ENCODE measurements around the gene LUZP2. TPM values are rescaled to one million over a fixed set of nuclear protein-coding genes. Genes with fewer than 3 reads are reported as not detected.

The LUZP2 gene
- total and polyA plus RNA-seq, 9 of the 15 experiments (the other 6 are each of a cell fraction or from before 2014, with no cell fraction given), result not detected

GRCh38 chr11:24714601-24715000 is 217.7 kb downstream of the LUZP2 start:
- Histone ChIP-seq H3K9me1 (ENCODE audit: control insufficient read depth, insufficient read depth, low read length) (no peaks in the 10 kb centered on the region), H3K36me3 (ENCODE audit: control insufficient read depth, insufficient read depth, low read length) (no peaks in the 10 kb centered on the region), H3K4me1 (replicated peaks in 1 of 2; ENCODE audit: control insufficient read depth in 2 of 2, insufficient read depth in 2 of 2, low read length in 2 of 2) (no peaks in the 10 kb centered on the region), H3K27ac (ENCODE audit: extremely low read depth, low read depth, low read length) (no peak overlapping the region), H3K9me3 (replicated peaks; ENCODE audit: control insufficient read depth, insufficient read depth, low read depth, low read length) (no peaks in the 10 kb centered on the region; the same call in 1 of the 2 replicates), H4K20me1 (replicated peaks; ENCODE audit: control insufficient read depth, insufficient read depth, low read length) (no peaks in the 10 kb centered on the region), H2AFZ (ENCODE audit: low read depth, low read length) (no peak overlapping the region), H3K79me2 (ENCODE audit: control insufficient read depth, insufficient read depth, low read length) (no peaks in the 10 kb centered on the region), H3K4me2 (ENCODE audit: insufficient read depth, low read length) (no peak overlapping the region), H3K4me3 (no peak overlapping the region), H3K9ac (ENCODE audit: insufficient read depth in 1 of 2, low read depth in 2 of 2, low read length in 2 of 2) (no peak overlapping the region), H3K27me3 (ENCODE audit: control insufficient read depth in 2 of 2, insufficient read depth in 2 of 2, low read length in 2 of 2) (no peaks in the 10 kb centered on the region)
- intact Hi-C loops (cut with micrococcal nuclease), result no loop called here
- ChIA-PET CTCF (ENCODE audit: low intra/inter-chr PET ratio) (no interaction called here), POLR2A (no interaction called here)
- ATAC-seq, result no peak
- in situ Hi-C loops (cut with MboI), result no loop called here
- 0% methylated on average over 1 of the region's 1 CpG for WGBS (ENCODE audit: insufficient coverage, low coverage, missing lambda C conversion rate)
- no TSS peak for BruUV-seq (replicated peaks)
- no peak for FAIRE-seq
- DNase-seq (ENCODE audit: extremely low read depth in 1 of 4, low spot score in 3 of 4), result no peak
- TF ChIP-seq NR2F6 (CRISPR knock-in tag; IDR thresholded peaks at IDR 0.05), result no peak
- no peak for TF ChIP-seq ATF4 (CRISPR knock-in tag; IDR thresholded peaks at IDR 0.05)
- TF ChIP-seq MXD1 (CRISPR knock-in tag; IDR thresholded peaks at IDR 0.05; ENCODE audit: borderline replicate concordance, poor library complexity, severe bottlenecking), result no peak
- TF ChIP-seq BCL6 (CRISPR knock-in tag; IDR thresholded peaks at IDR 0.05), result no peak
- TF ChIP-seq HOMEZ (CRISPR knock-in tag; IDR thresholded peaks at IDR 0.05), result no peak
- no peak for TF ChIP-seq RBM17 (IDR thresholded peaks at IDR 0.05; ENCODE audit: borderline replicate concordance, low read depth, low read length)
- TF ChIP-seq CTCF (IDR thresholded peaks at IDR 0.05 in 2 of 3, conservative IDR thresholded peaks at IDR 0.05 in 1 of 3; ENCODE audit: insufficient read depth in 2 of 3, low read depth in 1 of 3, low read length in 3 of 3), result no peak
- no peak for TF ChIP-seq ZNF224 (CRISPR knock-in tag; IDR thresholded peaks at IDR 0.05)
- TF ChIP-seq PCBP2 (IDR thresholded peaks at IDR 0.05; ENCODE audit: low read depth, low read length, poor library complexity, severe bottlenecking), result no peak
- TF ChIP-seq ZBTB11 (CRISPR knock-in tag; IDR thresholded peaks at IDR 0.05), result no peak
- no peak for TF ChIP-seq MAFF (IDR thresholded peaks at IDR 0.05; ENCODE audit: low read length)
- TF ChIP-seq ARID1B (IDR thresholded peaks at IDR 0.05), result no peak
- TF ChIP-seq ZC3H8 (IDR thresholded peaks at IDR 0.05), result no peak
- no peak for TF ChIP-seq NUFIP1 (IDR thresholded peaks at IDR 0.05; ENCODE audit: partially characterized antibody)
- no peak for TF ChIP-seq DDX20 (tag; IDR thresholded peaks at IDR 0.05; ENCODE audit: low read depth)
